ENCODE data around the gene USO1.
"Not testable (repeated sequence)": the region's sequence is repeated elsewhere in the genome, so short reads cannot be mapped to it uniquely, and the experiment has no call there.

USO1 gene

DNA sequence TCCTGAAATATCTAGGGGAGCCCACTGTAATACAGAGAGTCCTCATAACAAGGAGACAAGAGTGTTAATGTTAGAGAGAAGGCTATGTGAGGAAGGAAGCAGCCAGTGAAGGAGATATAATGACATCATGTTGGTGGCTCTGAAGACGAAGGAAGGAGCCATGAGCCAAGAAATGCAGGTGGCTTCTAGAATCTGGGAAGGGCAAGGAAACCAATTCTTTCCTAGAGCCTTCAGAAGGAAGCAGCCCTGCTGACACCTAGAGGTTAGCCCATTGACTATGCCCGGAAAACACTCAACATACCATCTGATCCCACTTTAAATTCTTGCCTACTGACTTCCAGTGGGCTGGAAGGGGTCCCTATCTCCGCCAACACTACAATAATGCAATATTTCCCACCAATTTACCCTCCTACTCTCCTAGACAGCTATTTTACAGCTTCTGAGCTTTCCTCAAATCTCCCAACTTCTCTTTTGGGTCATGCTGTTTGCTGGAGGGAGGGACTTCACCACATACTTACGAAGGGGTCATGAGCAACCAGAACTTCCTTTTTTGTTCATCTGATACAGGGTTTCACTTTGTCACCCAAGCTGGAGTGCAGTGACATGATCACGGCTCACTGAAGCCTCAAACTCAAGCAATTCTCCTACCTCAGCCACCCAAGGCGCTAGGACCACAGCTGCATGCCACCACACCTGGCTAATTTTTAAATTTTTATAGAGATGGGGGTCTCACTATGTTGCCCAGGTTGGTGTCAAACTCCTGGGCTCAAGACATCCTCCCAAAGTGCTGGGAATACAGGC, 26.0 kb upstream of the USO1 start:
- H3K36me3 ChIP-seq (replicated peaks), result no peaks in the 10 kb centered on the region
- no peak for DNase-seq (ENCODE audit: low spot score in 2 of 2)
- no peaks in the 10 kb centered on the region for H3K4me1 ChIP-seq
- H3K4me3 ChIP-seq, result no peak overlapping the region
- in situ Hi-C loops (cut with MboI; ENCODE audit: low sequenced_read_pairs), result no loop called here
- no peaks in the 10 kb centered on the region for H3K27me3 ChIP-seq (ENCODE audit: low read depth)
- no peaks in the 10 kb centered on the region for H3K9me3 ChIP-seq

DNA sequence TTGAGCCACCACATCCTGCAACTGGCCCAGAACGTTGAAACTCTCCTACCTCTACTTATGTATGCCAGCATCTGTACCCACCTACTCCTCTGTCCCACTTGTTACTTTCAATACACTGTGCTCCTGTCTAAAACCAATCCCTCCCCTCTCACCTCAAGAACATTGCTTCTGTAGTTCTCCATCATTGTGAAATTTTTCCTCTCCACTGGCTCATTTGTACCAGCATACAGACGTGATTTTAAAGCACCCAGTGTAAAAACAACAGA, 25.5 kb upstream of the USO1 start:
- Histone ChIP-seq H3K4me3 (no peak overlapping the region), H3K9me3 (no peaks in the 10 kb centered on the region), H3K27me3 (ENCODE audit: low read depth) (no peaks in the 10 kb centered on the region), H3K36me3 (replicated peaks) (no peaks in the 10 kb centered on the region), H3K4me1 (no peaks in the 10 kb centered on the region)
- no peak for DNase-seq (ENCODE audit: low spot score in 2 of 2)
- in situ Hi-C loops (cut with MboI; ENCODE audit: low sequenced_read_pairs), result no loop called here

DNA sequence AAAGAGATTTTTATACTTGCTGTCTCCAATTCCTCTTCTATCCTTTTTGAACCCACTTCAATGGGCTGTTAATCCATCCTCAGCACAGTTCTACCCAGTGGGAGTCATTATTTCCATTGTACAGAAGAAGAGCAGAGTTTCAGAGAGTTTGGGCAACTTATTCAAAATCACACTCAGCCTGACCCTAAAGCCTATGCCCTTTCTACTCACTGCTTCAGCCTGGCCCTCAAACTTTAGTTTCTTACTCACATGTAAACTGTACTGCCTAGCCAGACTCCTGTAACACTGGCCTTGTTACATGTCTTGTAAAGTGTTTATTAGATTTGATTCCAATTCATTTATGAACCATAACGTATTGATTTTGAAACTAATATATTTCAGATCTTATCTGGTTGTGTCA, 25.1 kb upstream of the USO1 start:
- Histone ChIP-seq H3K9me3 (no peaks in the 10 kb centered on the region), H3K27me3 (ENCODE audit: low read depth) (no peaks in the 10 kb centered on the region), H3K36me3 (replicated peaks) (no peaks in the 10 kb centered on the region), H3K4me3 (no peak overlapping the region), H3K4me1 (no peaks in the 10 kb centered on the region)
- no peak for DNase-seq (ENCODE audit: low spot score in 2 of 2)
- in situ Hi-C loops (cut with MboI; ENCODE audit: low sequenced_read_pairs), result no loop called here

DNA sequence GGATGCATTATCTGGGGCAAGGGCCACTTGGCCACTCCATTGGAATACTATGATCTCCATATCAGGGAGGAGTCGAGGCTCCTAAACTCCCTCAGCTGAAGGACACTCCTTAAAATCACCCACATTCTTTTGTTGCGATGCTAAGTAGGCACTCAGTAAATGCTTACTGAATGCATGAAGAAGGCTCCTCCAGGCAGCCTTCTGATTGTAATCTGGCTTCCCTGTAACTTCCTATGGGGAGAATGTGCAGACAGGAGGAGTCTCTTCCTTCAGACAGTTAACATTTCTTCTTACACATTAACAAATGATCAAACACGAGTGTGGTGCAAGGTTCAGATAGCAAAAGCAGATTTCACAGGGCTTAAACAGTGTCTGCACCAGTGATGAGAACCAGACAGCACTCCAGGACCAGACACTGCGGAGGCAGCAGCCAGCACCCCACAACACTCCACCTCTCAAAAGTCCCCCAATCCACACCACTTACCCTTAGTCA, 21.4 kb upstream of the USO1 start:
- Histone ChIP-seq H3K27me3 (ENCODE audit: low read depth) (no peaks in the 10 kb centered on the region), H3K9me3 (no peaks in the 10 kb centered on the region), H3K4me1 (peaks cover 13% of the 10 kb centered on the region), H3K36me3 (replicated peaks) (no peaks in the 10 kb centered on the region), H3K4me3 (no peak overlapping the region)
- no peak for DNase-seq (ENCODE audit: low spot score in 2 of 2)
- in situ Hi-C loops (cut with MboI; ENCODE audit: low sequenced_read_pairs), result no loop called here

DNA sequence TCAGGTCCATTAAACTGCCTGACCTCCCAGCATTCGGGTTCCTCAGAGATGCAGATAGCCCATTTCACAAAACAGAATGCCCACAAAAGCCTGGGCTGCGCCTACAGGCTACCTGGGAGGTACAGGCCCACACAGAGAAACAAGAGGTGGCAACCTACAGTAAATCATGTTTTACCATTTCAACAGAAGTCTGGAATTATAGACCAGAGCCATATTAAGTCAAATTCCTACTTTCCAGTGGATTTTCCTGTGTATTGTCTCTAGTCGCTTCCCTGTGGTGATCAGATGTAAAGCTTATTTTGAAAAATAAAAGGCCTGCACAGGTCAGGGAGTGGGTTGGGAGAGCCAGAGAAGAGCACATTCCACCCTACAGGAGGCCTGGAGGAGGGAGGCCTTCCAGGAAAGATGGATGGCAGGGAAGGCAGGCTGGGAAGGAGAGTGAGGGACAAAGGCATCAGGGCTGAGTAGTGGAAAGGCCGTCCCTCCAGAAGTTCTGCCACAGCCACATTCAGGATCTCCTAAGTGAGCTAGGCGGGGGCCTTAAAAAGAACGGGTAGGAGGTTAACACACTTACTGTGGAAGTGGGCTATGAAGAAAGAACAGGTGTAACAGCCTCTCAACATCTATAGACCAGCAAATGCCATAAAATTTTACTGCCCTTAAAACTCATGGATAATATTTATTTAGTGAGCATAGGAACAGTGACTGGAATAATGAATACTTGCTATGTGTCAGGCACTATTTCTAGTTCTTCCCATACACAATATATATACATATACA, 19.0 kb upstream of the USO1 start:
- Histone ChIP-seq H3K36me3 (replicated peaks) (no peaks in the 10 kb centered on the region), H3K27me3 (ENCODE audit: low read depth) (no peaks in the 10 kb centered on the region), H3K4me3 (no peak overlapping the region), H3K4me1 (peaks cover 16% of the 10 kb centered on the region), H3K9me3 (no peaks in the 10 kb centered on the region)
- DNase-seq (ENCODE audit: low spot score in 2 of 2), result peak; percentile 60 to 69
- in situ Hi-C loops (cut with MboI; ENCODE audit: low sequenced_read_pairs), result no loop called here

DNA sequence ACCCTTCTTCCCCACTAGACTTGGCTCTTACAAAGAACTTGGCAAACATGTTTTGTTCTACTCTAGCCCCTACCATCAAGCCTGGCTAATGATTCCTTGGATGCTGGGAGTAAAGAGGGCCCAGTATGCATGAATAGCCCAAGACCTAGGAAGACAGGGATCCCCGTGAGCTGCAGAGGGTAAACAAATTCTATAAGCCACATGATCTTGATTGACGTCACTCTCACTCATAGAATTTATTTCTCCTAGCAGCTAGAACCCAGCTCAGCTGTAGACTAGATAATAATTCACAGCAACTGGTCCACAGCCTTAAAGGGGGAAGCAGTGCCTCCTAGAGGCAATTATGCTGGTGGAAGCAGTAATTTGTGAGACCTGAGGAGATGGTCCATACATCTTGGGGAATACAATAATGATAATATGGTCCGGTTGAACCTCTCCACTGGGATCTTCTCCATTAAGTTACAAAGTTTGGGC, 16.1 kb upstream of the USO1 start:
- in situ Hi-C loops (cut with MboI; ENCODE audit: low sequenced_read_pairs), result no loop called here
- Histone ChIP-seq H3K4me1 (peaks cover 18% of the 10 kb centered on the region), H3K9me3 (no peaks in the 10 kb centered on the region), H3K4me3 (no peak overlapping the region), H3K36me3 (replicated peaks) (no peaks in the 10 kb centered on the region), H3K27me3 (ENCODE audit: low read depth) (no peaks in the 10 kb centered on the region)
- no peak for DNase-seq (ENCODE audit: low spot score in 2 of 2)

DNA sequence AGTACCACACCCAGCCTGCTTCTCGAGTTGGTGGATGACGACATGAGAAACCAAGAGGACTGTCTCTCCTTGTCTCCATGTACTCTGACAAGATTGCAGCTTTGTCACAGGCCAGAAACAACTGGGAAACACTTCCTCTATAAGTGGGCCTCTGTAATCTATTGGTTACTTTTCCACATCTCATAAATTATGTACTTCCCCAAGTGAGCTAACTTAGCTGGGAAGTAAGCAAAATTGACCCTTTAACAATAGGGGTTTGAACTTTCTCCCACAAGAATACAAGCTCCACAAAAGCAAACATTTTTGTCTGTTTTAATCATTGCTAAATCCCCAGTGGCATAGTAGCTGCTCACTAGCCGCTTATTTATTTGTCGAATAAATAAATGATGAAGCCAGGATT, 14.1 kb upstream of the USO1 start:
- Histone ChIP-seq H3K4me3 (no peak overlapping the region), H3K27me3 (ENCODE audit: low read depth) (no peaks in the 10 kb centered on the region), H3K4me1 (peaks cover 12% of the 10 kb centered on the region), H3K9me3 (no peaks in the 10 kb centered on the region), H3K36me3 (replicated peaks) (no peaks in the 10 kb centered on the region)
- in situ Hi-C loops (cut with MboI; ENCODE audit: low sequenced_read_pairs), result no loop called here
- no peak for DNase-seq (ENCODE audit: low spot score in 2 of 2)

DNA sequence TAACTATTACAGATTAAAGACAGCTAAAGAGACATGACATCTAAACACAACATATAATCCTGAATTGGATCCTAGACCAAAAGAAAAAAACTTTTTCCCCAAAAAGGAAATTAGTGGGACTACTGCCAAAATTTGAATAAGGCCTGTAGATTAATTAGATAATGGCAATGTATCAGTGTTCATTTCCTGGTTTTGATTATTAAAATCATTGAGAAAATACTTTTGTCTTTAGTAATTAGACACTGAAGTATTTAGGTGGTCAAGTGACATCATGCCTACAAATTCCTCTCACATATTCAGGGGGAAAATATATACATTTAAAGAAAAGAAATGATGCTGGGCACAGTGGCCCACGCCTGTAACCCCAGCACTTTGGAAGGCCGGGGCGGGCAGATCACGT, 10.4 kb upstream of the USO1 start:
- Histone ChIP-seq H3K27me3 (ENCODE audit: low read depth) (no peaks in the 10 kb centered on the region), H3K4me3 (no peak overlapping the region), H3K36me3 (replicated peaks) (no peaks in the 10 kb centered on the region), H3K9me3 (no peaks in the 10 kb centered on the region), H3K4me1 (peaks cover 5% of the 10 kb centered on the region)
- in situ Hi-C loops (cut with MboI; ENCODE audit: low sequenced_read_pairs), result no loop called here
- no peak for DNase-seq (ENCODE audit: low spot score in 2 of 2)

DNA sequence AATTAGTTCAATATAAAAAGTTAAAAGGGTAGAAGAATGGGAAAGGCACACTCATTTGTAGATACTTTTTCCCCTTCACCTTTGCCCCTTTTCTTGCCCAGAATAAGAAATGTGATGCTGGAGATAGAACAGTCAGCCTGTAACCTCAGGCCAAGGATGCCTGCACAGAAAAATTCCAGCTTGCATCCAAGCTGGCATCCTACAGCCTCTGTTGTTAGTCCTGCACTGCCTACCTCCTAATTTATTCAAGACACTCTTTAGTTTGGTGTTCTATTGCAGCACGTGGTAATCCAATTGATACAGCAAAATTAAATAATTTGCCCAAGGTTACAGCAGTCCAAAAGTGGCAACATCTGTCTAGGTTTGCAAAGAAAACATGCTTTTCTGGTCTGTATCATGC, 9.7 kb upstream of the USO1 start:
- DNase-seq (ENCODE audit: low spot score in 2 of 2), result no peak
- in situ Hi-C loops (cut with MboI; ENCODE audit: low sequenced_read_pairs), result no loop called here
- H3K4me1 ChIP-seq, result peaks cover 5% of the 10 kb centered on the region
- no peaks in the 10 kb centered on the region for H3K27me3 ChIP-seq (ENCODE audit: low read depth)
- H3K9me3 ChIP-seq, result no peaks in the 10 kb centered on the region
- H3K36me3 ChIP-seq (replicated peaks), result no peaks in the 10 kb centered on the region
- H3K4me3 ChIP-seq, result no peak overlapping the region

DNA sequence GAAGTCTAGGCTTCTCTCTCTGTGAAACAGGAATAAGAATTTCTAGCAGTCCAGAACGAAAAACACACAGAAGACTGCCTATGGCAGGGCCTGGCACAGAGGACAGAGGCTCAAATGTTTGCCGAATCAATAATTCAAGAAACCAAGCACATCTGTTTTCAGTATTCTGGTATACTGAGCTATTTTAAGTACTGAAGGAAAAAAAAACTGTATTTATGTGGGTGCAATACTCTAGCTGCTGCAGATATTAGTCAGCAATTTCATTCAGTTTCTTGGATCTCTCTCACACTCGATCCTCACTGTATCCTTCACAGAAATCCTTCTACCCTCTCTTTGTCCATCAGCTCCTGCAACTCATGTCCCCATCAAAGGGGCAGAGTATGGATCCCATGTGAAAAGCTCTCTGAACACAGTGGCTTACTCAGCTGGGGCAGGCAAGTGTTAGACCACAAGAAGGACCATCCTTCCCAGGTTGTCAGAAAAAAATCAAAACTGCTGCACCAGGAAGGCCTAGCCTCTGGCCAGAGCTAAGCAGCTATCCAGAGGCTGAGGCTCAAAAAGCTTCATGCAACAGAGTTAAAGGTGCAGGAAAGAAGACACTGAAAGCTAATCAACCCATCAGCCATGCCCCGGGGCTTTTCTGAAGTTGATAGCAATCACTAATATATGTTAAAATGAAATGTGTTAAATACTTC, 9.1 kb upstream of the USO1 start:
- no peaks in the 10 kb centered on the region for H3K36me3 ChIP-seq (replicated peaks)
- H3K9me3 ChIP-seq, result no peaks in the 10 kb centered on the region
- H3K4me3 ChIP-seq, result no peak overlapping the region
- in situ Hi-C loops (cut with MboI; ENCODE audit: low sequenced_read_pairs), result no loop called here
- no peak for DNase-seq (ENCODE audit: low spot score in 2 of 2)
- no peaks in the 10 kb centered on the region for H3K27me3 ChIP-seq (ENCODE audit: low read depth)
- peaks cover 3% of the 10 kb centered on the region for H3K4me1 ChIP-seq

DNA sequence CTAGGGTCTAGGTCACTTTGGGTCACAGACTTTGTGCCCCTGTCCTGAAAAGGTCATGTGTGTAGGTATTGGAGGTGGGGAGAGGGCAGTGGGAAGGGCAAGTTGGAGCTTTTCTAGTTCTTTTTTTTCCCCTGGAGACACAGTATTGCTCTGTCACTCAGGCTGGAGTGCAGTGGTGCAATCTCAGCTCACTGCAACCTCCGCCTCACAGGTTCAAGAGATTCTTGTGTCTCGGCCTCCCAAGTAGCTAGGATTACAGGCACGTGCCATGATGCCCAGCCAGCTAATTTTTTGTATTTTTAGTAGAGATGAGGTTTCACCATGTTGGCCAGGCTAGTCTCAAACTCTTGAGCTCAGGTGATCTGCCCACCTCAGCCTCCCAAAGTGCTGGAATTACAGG, 8.3 kb upstream of the USO1 start:
- H3K4me3 ChIP-seq; H3K4me1 ChIP-seq; H3K27me3 ChIP-seq (ENCODE audit: low read depth); H3K9me3 ChIP-seq; H3K36me3 ChIP-seq (replicated peaks); DNase-seq (ENCODE audit: low spot score in 2 of 2); in situ Hi-C loops (cut with MboI; ENCODE audit: low sequenced_read_pairs): not testable (repeated sequence)

DNA sequence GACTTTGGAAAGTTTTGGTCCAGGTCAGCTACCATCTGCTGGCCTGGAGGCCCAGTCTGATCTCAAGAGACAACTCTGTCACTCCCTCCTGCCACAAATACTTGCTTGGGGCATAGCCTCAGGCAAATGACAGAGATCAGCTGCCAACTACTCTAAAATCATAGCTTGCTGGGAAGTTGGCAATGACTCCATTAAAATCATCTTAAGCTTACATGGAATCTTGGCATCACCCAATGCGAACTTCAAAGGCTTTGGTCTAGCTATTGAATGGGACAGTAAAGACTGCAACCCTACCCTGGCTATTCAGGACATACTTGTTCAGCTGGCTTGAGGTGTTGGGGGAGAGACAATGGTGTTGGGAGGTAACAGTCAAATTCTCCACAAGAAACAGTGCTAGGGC, 7.0 kb upstream of the USO1 start:
- peaks cover 6% of the 10 kb centered on the region for H3K4me1 ChIP-seq
- H3K9me3 ChIP-seq, result no peaks in the 10 kb centered on the region
- in situ Hi-C loops (cut with MboI; ENCODE audit: low sequenced_read_pairs), result no loop called here
- no peaks in the 10 kb centered on the region for H3K27me3 ChIP-seq (ENCODE audit: low read depth)
- DNase-seq (ENCODE audit: low spot score in 2 of 2), result no peak
- H3K4me3 ChIP-seq, result no peak overlapping the region
- H3K36me3 ChIP-seq (replicated peaks), result no peaks in the 10 kb centered on the region

DNA sequence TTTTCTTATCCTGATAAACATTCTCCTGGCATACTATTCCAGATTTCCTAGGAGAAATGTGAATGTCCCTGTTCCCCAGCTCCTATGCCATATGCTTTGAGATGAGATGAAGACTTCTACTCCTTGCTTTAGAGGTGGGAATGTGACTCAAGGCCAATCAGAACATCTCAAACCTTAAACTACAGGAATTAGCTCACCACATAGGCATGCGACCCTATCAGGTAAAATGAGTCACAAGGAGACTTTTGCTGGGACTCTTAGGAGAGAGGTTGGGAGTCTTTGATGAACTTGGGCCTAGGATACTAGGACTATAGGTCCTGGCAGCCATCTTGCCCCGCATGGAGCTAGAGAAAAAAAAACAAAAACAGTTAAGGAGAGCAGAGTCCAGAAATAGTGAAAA, 5.8 kb upstream of the USO1 start:
- DNase-seq (ENCODE audit: low spot score in 2 of 2), result no peak
- in situ Hi-C loops (cut with MboI; ENCODE audit: low sequenced_read_pairs), result no loop called here
- no peak overlapping the region for H3K4me3 ChIP-seq
- no peaks in the 10 kb centered on the region for H3K27me3 ChIP-seq (ENCODE audit: low read depth)
- H3K9me3 ChIP-seq, result no peaks in the 10 kb centered on the region
- H3K36me3 ChIP-seq (replicated peaks), result no peaks in the 10 kb centered on the region
- H3K4me1 ChIP-seq, result peaks cover 14% of the 10 kb centered on the region

DNA sequence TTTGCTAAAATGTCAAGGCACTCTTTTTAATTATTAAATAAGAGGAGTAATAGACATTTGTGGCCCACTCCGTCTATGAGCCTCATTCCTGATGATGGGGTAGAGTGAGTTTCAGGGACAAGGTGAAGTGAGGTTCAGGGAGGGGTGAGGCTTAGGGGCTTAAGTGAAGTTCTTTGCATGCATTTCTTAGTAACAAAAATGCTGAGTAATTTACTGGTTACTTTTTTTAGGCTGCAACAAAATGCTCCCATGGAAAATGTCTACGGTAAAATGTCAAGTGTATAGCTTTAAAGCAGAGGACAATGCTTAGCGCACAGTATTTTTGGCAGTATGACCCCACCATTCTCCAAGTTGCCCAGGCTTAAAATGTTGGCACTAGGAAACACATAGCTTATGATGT, 2.0 kb upstream of the USO1 start:
- H3K36me3 ChIP-seq (replicated peaks), result no peaks in the 10 kb centered on the region

More for the DNA sequence above, 2.0 kb upstream of the USO1 start:
- in situ Hi-C loops (cut with MboI; ENCODE audit: low sequenced_read_pairs), result no loop called here
- no peak for DNase-seq (ENCODE audit: low spot score in 2 of 2)
- peaks cover 14% of the 10 kb centered on the region for H3K4me1 ChIP-seq
- no peaks in the 10 kb centered on the region for H3K27me3 ChIP-seq (ENCODE audit: low read depth)
- no peak overlapping the region for H3K4me3 ChIP-seq
- H3K9me3 ChIP-seq, result no peaks in the 10 kb centered on the region
